GM18502 (cell line): ENCODE data around the gene ZNF585A.
"Not testable (repeated sequence)": the region's sequence is repeated elsewhere in the genome, so short reads cannot be mapped to it uniquely, and the experiment has no call there.

ENCODE experiments used
- ATAC-seq: cut with Tn5 transposase; IDR thresholded peaks from one replicate; pipeline ENCODE4 v1.9.1; 2021; ENCODE audit warnings: mild to moderate bottlenecking; ENCODE audit not compliant: unreplicated experiment, poor library complexity

Gene ZNF585A

GRCh38 chr19:37172368-37173366 is at the start of gene ZNF585A:
Gene ZNF585A, minus strand, starts transcription at chr19:37172695. Its CDS starts 2,785 bp downstream, at chr19:37169910.
- peak; percentile 97 for ATAC-seq

GRCh38 chr19:37221136-37221535 is 48.6 kb upstream of the ZNF585A start:
- no peak for ATAC-seq

GRCh38 chr19:37220383-37220782 is 47.9 kb upstream of the ZNF585A start:
- ATAC-seq: no peak

GRCh38 chr19:37218592-37218935 is 46.1 kb upstream of the ZNF585A start:
- no peak for ATAC-seq

- peak; percentile 92 for ATAC-seq
Measured at GRCh38 chr19:37217775-37218591, 45.5 kb upstream of the ZNF585A start, which contains the start of gene ZNF383. Gene ZNF383, plus strand, starts transcription at chr19:37218214. Its CDS starts 12,240 bp downstream, at chr19:37230454.

GRCh38 chr19:37217480-37217774 is 44.9 kb upstream of the ZNF585A start:
- ATAC-seq: peak; percentile 4

GRCh38 chr19:37197768-37198167 is 25.3 kb upstream of the ZNF585A start:
- no peak for ATAC-seq

GRCh38 chr19:37197115-37197514 is 24.6 kb upstream of the ZNF585A start:
- not testable (repeated sequence) for ATAC-seq

- ATAC-seq: not testable (repeated sequence)
Measured at GRCh38 chr19:37195248-37195647, 22.8 kb upstream of the ZNF585A start.

- ATAC-seq: not testable (repeated sequence)
Measured at GRCh38 chr19:37186071-37186470, 13.6 kb upstream of the ZNF585A start.

- no peak for ATAC-seq
Measured at GRCh38 chr19:37165635-37166034, 6.9 kb downstream of the ZNF585A start.

GRCh38 chr19:37160153-37160552 is 12.3 kb downstream of the ZNF585A start:
- no peak for ATAC-seq

GRCh38 chr19:37148214-37148613 is 24.3 kb downstream of the ZNF585A start:
- no peak for ATAC-seq

GRCh38 chr19:37136111-37136510 is 36.4 kb downstream of the ZNF585A start:
- ATAC-seq: no peak

- ATAC-seq: no peak
Measured at GRCh38 chr19:37128821-37129177, 43.7 kb downstream of the ZNF585A start.

GRCh38 chr19:37127999-37128820 is 44.3 kb downstream of the ZNF585A start:
- no peak for ATAC-seq

- ATAC-seq: not testable (repeated sequence)
Measured at GRCh38 chr19:37122093-37122492, 50.4 kb downstream of the ZNF585A start.

GRCh38 chr19:37114001-37114400 is 58.5 kb downstream of the ZNF585A start:
- no peak for ATAC-seq

- ATAC-seq: not testable (repeated sequence)
Measured at GRCh38 chr19:37111753-37112152, 60.7 kb downstream of the ZNF585A start.

GRCh38 chr19:37104135-37104534 is 68.4 kb downstream of the ZNF585A start:
- ATAC-seq: not testable (repeated sequence)
